GM18526 (cell line): ENCODE measurements around the gene CYP2B6.

ENCODE experiments used
- POLR2A ChIP-seq: IDR thresholded peaks from 3 replicates; pipeline ENCODE4 v1.6.1; 2011; ENCODE audit not compliant: insufficient read length; ENCODE audit errors: extremely low read depth

The CYP2B6 gene

GRCh38 chr19:41031916-41032315 is 40.8 kb downstream of the CYP2B6 start:
- TF ChIP-seq POLR2A: no peak

DNA sequence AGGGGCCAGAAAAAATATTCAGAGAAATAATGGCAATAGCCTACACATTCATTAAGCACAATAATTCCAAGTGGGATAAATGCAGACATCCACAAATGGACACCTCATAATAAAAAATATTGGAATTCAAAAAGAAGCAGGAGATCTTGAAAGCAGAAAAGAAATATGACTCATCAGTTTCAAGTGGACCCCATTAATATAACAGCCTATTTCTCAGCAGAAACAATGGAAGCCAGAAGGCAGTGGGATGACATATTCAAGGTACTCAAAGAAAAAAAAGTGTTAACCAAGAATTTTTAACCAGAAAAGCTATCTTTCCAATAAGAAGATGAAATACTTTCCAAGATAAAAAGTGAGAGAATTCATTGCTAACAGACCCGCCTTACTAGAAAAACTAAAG is 48.7 kb downstream of the CYP2B6 start:
- no peak for TF ChIP-seq POLR2A

DNA sequence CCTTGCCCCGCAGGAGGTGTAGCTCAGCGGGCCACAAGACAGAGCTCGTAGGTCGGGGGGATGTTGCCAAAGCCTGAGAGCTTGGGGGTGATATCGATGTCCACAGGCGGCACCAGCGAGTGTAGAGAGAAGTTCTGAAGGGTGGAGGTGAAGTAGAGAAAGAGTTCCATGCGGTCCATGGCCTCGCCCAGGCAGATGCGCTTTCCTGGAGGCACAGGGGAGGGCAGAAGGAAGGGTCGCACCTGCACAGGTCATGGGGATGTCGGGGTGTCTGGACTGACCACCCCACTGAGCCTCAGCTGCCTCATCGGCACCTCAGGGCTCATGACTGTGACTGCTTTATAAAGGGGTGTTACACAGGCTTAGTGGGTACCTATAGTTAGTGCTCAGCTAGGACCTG is 59.3 kb downstream of the CYP2B6 start:
- no peak for TF ChIP-seq POLR2A

GRCh38 chr19:41064974-41065569 is 74.0 kb downstream of the CYP2B6 start:
- TF ChIP-seq POLR2A: no peak
